ENCODE measurements around the gene SLFN12. TPM values are rescaled to one million over a fixed set of nuclear protein-coding genes. Genes with fewer than 3 reads are reported as not detected.

The SLFN12 gene
- total RNA-seq, 4 donors from 2014 or later: 11.6 to 20.1 (median 15.9) TPM

DNA sequence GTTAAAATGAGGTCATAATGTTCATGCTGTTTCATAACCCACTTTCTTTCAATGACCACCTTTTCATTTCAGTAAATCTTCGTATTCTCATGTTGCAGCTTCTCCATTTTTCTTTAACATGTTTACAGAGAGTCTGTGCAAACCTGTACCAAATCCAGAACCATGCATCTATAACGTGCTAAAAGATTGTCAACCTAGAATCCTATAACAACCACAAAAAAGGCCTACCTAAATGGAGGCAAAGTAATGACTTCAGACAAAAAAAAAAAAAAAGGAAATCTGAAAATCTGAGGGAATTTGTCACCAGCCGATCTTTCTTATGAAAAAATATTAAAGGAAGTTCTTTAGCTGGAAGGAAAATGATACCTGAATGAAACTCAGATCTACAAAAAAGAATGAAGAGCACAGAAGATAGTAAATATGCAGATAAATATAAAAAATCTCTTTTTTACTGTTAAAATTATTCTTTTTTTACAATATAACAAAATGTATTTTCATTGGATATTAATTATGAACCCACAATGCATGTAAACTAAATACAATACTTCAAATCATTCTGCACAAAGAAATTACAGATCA is 57.4 kb downstream of the SLFN12 start:
- Histone ChIP-seq H3K4me3 (peak overlapping the region; percentile 62 to 94 (median 70)), H3K36me3 (peaks cover 0 to 5% (median 0%) of the 10 kb centered on the region in 3 donors), H3K4me1 (peaks cover 0 to 54% (median 8%) of the 10 kb centered on the region in 4 donors), H3K27me3 (no peaks in the 10 kb centered on the region), H3K27ac (peak overlapping the region; percentile 92 to 100 (median 98)), H3K9me3 (peaks cover 0 to 13% (median 0%) of the 10 kb centered on the region in 4 donors)
- no peak for DNase-seq (ENCODE audit: low spot score in 2 of 2)
- WGBS, 2 donors: 5 to 15% methylated on average over 3 of the region's 3 CpGs
- TF ChIP-seq, protein P1, sequence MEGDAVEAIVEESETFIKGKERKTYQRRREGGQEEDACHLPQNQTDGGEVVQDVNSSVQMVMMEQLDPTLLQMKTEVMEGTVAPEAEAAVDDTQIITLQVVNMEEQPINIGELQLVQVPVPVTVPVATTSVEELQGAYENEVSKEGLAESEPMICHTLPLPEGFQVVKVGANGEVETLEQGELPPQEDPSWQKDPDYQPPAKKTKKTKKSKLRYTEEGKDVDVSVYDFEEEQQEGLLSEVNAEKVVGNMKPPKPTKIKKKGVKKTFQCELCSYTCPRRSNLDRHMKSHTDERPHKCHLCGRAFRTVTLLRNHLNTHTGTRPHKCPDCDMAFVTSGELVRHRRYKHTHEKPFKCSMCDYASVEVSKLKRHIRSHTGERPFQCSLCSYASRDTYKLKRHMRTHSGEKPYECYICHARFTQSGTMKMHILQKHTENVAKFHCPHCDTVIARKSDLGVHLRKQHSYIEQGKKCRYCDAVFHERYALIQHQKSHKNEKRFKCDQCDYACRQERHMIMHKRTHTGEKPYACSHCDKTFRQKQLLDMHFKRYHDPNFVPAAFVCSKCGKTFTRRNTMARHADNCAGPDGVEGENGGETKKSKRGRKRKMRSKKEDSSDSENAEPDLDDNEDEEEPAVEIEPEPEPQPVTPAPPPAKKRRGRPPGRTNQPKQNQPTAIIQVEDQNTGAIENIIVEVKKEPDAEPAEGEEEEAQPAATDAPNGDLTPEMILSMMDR (IDR thresholded peaks at IDR 0.05): no peak
- TF ChIP-seq POLR2A (IDR thresholded peaks at IDR 0.05) (no peak), EP300 (IDR thresholded peaks at IDR 0.05) (no peak)

DNA sequence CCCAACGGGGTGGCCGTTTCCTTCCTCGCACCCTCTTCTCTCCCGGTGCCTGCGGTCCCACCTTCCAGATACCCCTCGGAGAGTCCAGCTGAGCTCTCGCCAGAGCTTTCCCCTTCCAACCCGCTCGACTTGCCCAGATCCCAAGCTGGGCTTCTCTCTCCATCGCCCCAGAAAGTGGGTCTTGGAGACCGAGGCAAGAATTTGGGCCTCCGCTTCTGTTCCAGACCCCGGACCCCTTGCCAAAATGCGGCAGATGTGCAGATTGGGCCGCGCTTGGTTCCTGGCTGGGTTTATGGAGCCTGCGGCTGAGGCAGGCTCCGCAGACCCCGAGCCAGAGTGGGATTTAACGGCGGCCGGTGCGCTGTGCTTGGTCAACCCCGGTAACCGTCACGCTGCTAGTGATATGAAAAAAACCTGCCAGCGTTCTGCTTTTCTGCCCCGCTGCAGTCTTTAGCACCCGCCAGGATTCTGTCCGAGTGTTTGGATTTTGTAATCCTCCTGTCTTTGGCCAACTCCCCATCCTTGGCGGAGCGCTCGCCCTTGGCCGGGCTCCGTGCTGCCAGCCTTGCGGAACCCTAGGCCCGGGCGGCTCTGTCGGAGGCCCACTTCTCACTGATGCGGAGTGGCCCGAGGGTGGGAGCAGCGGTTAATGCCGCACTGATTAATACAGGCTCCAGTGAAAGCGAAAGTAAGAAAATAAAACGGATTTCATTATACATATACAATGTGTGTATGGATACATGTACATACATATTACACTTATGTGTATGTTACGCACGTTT is 58.1 kb downstream of the SLFN12 start:
- 0 to 1% methylated on average over 43 to 47 of the region's 47 CpGs for WGBS, 2 donors
- H3K36me3 ChIP-seq: peaks cover 0 to 12% (median 0%) of the 10 kb centered on the region in 3 donors
- H3K4me3 ChIP-seq: peak overlapping the region; percentile 62 to 94 (median 70)
- H3K4me1 ChIP-seq: peaks cover 0 to 54% (median 8%) of the 10 kb centered on the region in 4 donors
- peaks cover 0 to 13% (median 0%) of the 10 kb centered on the region in 4 donors for H3K9me3 ChIP-seq
- H3K27ac ChIP-seq: peak overlapping the region; percentile 92 to 100 (median 98)
- H3K27me3 ChIP-seq: no peaks in the 10 kb centered on the region
- peak in 1 of 2 donors; percentile 57 for TF ChIP-seq EP300 (IDR thresholded peaks at IDR 0.05)
- TF ChIP-seq, protein P1 (IDR thresholded peaks at IDR 0.05): no peak
- DNase-seq (ENCODE audit: low spot score in 2 of 2): peak; percentile 39 to 57

DNA sequence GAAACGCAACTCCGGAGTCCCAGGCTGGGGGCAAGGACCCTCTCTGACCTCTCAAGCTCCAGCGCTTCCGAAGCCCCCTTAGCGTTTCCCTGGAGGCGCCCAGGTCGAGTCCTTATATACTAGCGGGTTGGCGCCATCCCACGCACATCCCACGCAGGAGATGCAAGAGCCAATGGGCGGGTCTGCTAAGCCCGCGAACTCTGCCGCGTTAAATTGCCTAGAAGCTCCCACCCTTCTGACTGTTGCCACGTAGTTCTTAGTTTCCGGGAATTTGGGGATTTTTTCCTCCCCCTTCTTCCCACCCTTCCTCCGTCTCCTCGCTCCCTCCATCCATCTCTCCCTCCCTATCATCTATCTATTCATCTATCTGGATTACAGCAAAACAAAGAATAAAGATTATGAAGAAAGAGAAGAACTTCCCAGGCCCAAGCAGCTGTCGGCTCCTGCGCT is 58.7 kb downstream of the SLFN12 start, which contains the start of gene SLFN11:
SLFN11 (minus strand) TSS at position 88 of the 450 bp plus-strand sequence. CDS start 9,814 bp downstream, outside the sequence.
- Histone ChIP-seq H3K27ac (peak within 1 kb of the TSS; percentile 92 to 100 (median 98)), H3K9me3 (peaks cover 0 to 13% (median 0%) of the 10 kb centered on the region in 4 donors), H3K27me3 (no peaks in the 10 kb centered on the region), H3K4me3 (peak within 1 kb of the TSS; percentile 62 to 94 (median 70)), H3K36me3 (peaks cover 0 to 18% (median 0%) of the 10 kb centered on the region in 3 donors), H3K4me1 (peaks cover 0 to 59% (median 8%) of the 10 kb centered on the region in 4 donors)
- peak; percentile 86 to 88 for DNase-seq (ENCODE audit: low spot score in 2 of 2)
- TF ChIP-seq POLR2A (IDR thresholded peaks at IDR 0.05): peak; percentile 91 to 98
- TF ChIP-seq, protein P1 (IDR thresholded peaks at IDR 0.05): peak in 2 of 5 experiments; percentile 13 to 20
- peak in 1 of 2 donors; percentile 98 for TF ChIP-seq EP300 (IDR thresholded peaks at IDR 0.05)
- 0% methylated on average over 16 to 21 of the region's 22 CpGs for WGBS, 2 donors

DNA sequence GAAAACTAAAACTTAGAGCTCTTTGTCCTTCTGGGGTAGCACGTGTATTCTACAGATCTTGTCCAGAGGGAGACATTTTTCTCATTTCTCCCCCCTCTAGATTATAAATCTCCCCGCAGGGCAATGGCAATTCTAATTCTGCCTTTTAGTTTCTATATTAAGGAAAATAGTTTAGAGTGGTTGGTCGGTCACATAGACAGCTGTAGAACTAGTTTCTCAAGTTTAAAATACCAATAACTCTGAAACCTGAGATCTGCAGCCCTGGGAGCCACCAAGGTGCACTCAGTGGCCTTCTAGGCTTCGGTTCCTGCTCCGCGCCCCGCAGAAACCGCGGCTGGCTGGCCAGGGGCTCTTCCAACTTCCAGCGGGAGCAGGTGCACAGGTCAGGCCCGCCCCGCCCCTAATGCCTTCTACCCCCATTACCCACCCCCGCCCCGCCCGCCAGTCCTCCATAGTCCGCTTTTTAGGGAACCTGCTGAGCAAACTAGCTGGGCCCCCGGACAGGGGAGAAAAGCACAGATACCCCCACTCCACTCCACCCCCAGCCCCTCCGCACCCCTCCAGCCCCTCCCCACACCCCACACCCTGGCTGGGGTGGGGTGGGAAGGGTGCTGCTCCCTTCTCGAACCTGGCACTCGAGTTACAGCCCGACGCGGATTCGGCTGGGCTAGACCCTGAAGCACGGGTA is 59.3 kb downstream of the SLFN12 start:
- peaks cover 0 to 64% (median 11%) of the 10 kb centered on the region in 4 donors for H3K4me1 ChIP-seq
- DNase-seq (ENCODE audit: low spot score in 2 of 2): no peak
- H3K27me3 ChIP-seq: no peaks in the 10 kb centered on the region
- H3K4me3 ChIP-seq: peak overlapping the region; percentile 62 to 94 (median 70)
- WGBS, 2 donors: 0 to 2% methylated on average over 12 to 24 of the region's 25 CpGs
- H3K36me3 ChIP-seq: peaks cover 0 to 18% (median 0%) of the 10 kb centered on the region in 3 donors
- no peak for TF ChIP-seq POLR2A (IDR thresholded peaks at IDR 0.05)
- TF ChIP-seq, protein P1 (IDR thresholded peaks at IDR 0.05): no peak
- no peak for TF ChIP-seq EP300 (IDR thresholded peaks at IDR 0.05)
- peaks cover 0 to 13% (median 0%) of the 10 kb centered on the region in 4 donors for H3K9me3 ChIP-seq
- H3K27ac ChIP-seq: peak overlapping the region; percentile 92 to 100 (median 98)
